Activated gamma-delta T cell treated with Interleukin-2 at 50 U/mL for 16 hours (primary cell): ENCODE results near the gene USP47.
A peak's percentile ranks its signal among the peaks of the same experiment; 100 is the strongest.

ENCODE experiments used
- DNase-seq: peaks from one replicate; pipeline ENCODE4 v3.0.0-alpha.2; 2020

The USP47 gene

GRCh38 chr11:12005476-12005875, 163.7 kb downstream of the USP47 start:
- no peak for DNase-seq

DNA sequence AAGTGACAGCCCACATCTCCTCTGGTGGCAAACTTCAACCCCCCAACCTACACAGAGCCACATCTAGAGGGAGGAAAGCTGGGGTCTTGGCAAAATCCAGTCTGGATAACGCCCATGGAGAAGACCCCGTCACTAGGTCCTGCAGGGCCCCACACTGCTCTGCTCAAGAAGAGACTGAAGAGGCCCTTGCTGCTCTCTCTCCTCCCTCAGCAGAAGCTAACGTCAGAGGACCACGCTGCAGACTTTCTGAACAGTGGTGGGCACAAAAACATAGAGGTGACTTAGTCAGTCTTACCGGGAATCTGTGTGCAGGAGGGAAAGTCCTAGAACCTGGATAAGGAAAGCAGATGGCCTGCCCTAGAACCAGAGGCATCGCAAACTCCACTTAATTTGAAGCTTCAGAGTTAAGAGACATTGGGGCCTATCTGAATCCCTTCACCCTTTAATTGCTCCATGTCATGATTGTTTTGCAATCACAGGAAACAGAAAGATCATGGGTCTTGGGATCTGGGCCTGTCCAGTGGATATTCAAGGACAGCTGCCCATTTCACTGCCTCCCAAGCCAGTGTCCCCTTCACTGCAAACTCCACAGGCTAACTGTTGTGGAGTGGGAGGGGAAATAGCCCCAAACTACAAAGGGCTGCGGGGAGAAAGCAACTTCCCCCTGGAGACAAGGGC, 164.9 kb downstream of the USP47 start:
- DNase-seq: no peak

DNA sequence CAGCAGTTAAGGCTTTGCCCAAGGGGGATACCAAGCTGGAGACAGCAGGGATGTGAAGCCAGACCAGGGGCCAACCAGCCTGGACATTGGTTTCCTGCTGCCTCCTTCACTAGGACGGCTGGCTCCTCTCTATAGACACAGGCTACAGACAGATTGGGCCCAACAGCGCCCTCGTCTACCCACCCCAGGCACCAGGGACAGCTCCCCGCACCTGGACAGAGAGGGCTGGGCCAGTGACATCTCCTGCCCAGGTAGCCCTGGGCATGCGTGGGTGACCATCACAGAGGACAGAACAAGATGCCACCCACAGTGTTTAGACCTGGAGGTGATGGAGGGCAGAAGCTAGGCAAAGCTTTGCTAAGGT, 165.4 kb downstream of the USP47 start:
- DNase-seq: no peak

- peak; percentile 21 for DNase-seq
Observed at GRCh38 chr11:12007769-12008737, 166.3 kb downstream of the USP47 start, which contains the start of gene DKK3. Gene DKK3 (minus strand): TSS chr11:12008626. CDS start chr11:12008582, 44 bp downstream.
